Stimulated activated CD8-positive, alpha-beta memory T cell treated with anti-CD3 and anti-CD28 coated beads, Interleukin-15, amount 100 ng/mL, for 48 hours (primary cell): ENCODE results near the gene RNU2-63P.
"Not testable (repeated sequence)": the region's sequence is repeated elsewhere in the genome, so short reads cannot be mapped to it uniquely, and the experiment has no call there.

ENCODE experiments used
- DNase-seq, 2 donors: peaks; one replicate each; pipeline ENCODE4 v3.0.0-alpha.2; 2020; ENCODE audit warnings: low read depth in 2 of 2

The RNU2-63P gene

DNA sequence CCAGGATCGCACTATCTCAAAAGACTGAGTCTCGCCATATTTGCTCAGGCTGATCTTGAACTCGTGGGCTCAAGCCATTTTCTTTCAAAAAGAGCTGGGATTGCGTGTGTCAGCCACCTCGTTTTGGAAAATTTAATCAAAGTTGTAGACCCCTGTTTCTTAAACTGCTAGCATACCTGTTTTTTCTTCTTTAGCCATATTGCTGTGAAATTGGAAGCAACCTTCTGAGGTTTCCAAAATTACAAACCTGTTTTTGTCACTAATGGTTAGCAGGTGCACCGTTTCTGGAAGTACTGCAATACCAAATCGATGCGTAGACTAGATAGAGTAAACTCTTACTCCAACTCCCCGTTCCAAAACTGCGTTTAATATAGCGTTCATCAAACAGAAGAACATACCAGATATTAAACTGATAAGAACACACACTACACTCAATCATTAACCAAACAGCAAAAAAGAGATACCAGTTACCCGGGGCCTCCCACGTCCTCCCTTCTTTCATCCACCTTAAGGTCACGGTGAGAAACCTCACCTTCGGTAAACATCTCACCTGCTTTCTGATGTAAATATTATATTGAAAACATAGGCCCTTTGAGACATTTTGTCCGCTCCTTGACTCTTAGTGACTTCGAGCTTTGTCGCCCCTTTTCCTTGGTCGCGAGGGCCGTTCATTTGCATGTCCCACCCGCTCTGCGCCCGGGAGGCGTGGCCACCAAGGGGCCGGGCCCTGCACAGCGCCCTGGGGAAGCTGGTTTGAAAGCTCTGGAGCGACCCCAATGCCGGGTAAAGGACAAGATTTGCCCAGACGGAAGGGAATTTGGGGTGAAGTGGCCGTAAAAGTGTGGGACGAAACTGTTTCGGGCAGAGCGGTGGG, at the start of gene RNU2-63P:
TSS of gene RNU2-63P (minus strand) at position 462 of the 874 bp plus-strand sequence.
- peak; percentile 51 to 52 for DNase-seq

DNA sequence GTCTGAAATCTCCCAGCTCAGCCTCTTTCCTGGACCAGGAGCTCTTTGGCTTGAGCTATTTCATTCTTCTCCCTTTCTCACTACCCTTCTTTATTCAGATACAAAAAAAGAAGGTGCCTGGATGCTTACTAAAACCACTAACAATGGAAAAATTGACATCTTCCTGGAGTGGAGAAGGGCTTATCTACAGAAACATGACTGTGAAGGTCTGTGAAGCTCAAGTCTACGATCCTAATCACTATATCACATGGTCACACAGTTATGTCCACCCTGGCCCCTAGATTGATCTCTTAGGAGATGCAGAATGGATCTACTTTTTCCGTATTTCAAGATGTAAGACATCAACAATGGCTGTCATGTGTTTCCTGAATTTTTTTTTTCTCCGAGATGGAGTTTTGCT, 44.9 kb upstream of the RNU2-63P start:
- no peak for DNase-seq

DNA sequence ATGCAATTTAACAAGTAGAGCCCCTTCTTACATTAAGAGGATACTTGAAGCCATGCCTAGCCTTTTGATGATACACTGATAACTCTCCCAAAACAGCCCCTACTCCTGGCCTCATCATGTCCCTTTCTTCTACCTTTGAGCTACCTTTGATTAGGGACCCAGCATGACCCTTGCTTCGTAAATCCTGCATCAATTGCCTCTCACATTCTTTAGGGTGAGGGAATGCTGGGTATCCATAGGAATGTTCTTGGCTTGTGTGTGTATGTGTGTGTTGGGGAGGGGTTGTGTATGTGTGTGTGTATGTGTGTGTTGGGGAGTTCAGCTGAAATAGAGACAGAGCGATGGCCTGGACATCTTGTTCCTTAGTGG, 44.5 kb upstream of the RNU2-63P start:
- no peak for DNase-seq

GRCh38 chr2:88059979-88060906, 43.9 kb upstream of the RNU2-63P start:
- DNase-seq: no peak

GRCh38 chr2:88058191-88058590, 41.8 kb upstream of the RNU2-63P start:
- DNase-seq: no peak

- DNase-seq: no peak
Measured at GRCh38 chr2:88057437-88057844, 41.1 kb upstream of the RNU2-63P start.

- DNase-seq: peak; percentile 93 to 94
Measured at GRCh38 chr2:88055371-88056128, 39.2 kb upstream of the RNU2-63P start, which contains the start of gene KRCC1. Gene KRCC1, minus strand, starts transcription at chr2:88055783. Its CDS starts 27,220 bp downstream, at chr2:88028563.

DNA sequence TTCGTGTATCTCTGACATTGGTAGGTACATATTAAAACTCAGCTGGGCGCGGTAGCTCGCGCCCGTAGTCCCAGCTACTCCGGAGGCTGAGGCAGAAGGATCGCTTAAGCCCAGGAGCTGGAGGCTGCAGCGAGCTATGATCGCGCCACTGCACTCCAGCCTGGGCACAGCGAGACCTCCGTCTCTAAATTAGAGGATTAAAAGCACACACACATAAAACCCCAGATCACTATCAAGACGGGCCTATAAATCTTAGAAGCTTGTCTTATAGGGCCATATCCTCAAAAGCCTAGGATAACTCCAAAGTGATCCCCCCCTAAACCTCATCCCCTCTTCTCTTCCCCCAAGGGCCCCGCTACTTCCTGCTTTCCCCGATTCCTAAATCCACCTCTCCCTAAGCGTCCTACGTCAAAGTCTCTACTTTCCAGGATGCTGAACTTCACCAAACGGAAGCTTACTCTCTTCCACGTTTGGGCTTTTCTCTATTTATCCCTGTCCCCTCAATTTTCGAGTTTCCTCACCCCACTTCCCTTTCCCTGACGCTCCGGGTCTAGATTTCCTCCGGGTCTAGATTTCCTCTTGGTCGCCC, 38.5 kb upstream of the RNU2-63P start:
- DNase-seq: no peak

DNA sequence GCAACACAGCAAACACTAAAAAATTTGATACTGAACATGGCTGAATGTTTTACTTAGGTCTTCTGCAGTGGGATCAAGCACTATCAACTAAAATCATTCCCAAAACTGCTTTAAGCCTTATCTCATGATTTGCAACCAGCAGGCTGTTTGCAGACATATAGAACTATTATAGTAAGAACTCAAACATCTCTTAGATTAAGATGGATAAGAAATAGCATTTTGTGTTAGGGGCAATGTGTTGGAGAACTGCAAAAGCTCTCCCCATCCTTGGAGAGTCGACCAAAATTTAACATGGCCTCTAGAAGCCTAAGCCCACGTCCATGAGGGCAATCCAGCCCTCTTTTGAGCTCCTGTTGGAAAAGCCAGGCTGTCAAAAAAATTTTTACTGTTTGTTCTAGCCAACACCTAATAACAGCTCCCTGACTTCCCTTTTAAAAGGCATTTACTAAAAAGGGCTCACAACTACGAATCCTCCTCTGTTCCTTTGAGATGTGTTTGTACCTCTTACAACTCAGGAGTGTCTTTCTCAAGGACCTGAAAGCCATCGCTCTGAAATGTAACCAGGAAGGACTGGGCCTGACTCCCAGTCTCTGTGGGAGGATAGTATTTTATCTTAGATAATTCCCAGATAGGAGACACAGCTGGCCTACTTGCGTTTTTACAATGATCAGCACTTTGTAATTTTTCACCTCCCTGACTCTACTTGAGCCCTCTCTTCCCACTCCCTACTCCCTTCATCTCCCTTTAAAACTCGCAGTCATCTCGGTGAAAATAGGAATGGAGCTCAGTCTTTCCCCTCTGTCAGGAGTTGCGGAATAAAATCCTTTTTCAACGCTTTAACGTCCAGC, 37.8 kb upstream of the RNU2-63P start:
- no peak for DNase-seq

- DNase-seq: no peak
Measured at GRCh38 chr2:88053296-88053695, 36.9 kb upstream of the RNU2-63P start.

DNA sequence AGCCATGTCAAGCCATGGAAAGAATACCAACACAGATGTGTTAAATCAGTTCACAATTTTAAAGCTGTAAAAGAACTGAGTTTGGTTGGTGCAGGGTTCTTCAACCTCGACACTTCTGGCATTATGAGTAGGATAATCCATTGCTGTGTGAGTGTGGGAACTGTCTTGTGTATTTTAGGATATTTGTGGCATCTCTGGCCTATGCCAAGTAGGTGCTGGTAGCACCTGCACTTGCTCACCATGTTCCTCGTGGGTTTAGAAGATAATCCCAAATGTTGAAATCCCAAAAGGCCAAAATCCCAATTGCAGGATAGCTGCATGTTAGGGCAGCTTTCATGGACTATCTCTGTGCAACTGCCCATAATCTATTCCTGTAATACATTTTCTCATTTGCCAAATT, 35.4 kb upstream of the RNU2-63P start:
- no peak for DNase-seq

DNA sequence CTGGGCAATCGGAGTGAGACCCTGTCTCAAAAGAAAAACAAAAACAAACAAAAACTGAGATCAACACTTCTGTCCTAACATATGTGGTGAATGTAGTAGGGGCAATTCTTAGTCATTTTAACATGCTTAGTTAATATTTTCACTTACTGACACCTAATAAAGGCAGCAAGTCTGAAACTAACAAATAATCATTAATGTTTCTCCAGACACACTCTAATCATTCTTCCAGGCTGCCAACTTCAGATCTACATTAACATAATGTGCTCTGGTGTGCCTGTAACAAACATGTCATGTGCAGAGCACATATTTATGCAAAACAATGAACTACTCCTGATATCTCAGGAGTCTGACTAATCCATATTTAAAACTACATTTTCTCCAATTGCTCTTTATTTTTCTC, 33.3 kb upstream of the RNU2-63P start:
- no peak for DNase-seq

DNA sequence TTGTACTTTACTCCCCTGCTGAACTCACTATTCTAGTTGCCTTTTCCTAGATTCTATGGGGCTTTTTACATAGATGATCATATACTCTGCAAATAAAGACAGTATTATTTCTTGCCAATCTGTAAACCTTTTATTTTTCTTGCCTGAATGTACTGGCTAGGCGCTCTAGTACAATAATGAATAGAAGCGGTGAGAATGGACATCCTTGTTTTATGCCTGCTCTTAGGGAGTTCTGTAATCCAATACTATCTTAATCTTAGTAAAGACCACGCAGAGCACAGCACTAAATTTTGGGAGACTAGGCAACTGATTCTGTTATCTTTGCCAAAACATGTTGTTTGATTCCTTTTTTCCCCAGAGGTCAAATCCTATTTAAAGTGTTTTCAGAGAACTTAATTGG, 32.2 kb upstream of the RNU2-63P start:
- DNase-seq: no peak

GRCh38 chr2:88045561-88045960, 29.2 kb upstream of the RNU2-63P start:
- not testable (repeated sequence) for DNase-seq

DNA sequence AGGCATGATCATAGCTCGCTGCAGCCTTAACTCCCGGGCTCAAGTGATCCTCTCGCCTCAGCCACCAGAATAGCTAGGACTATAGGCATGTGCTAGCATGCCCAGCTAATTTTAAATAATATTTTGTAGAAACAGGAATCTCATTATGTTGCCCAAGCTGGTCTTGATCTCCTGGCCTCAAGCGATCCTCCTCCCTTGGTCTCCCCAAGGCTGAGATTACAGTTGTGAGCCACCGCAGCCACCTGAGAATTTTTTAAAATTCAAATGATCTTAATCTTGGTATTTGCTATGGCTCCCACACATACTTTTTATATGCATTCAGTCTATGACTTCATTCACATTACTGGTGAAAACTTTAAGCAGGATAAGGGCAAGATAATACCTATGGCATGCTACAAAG, 26.1 kb upstream of the RNU2-63P start:
- DNase-seq: no peak

DNA sequence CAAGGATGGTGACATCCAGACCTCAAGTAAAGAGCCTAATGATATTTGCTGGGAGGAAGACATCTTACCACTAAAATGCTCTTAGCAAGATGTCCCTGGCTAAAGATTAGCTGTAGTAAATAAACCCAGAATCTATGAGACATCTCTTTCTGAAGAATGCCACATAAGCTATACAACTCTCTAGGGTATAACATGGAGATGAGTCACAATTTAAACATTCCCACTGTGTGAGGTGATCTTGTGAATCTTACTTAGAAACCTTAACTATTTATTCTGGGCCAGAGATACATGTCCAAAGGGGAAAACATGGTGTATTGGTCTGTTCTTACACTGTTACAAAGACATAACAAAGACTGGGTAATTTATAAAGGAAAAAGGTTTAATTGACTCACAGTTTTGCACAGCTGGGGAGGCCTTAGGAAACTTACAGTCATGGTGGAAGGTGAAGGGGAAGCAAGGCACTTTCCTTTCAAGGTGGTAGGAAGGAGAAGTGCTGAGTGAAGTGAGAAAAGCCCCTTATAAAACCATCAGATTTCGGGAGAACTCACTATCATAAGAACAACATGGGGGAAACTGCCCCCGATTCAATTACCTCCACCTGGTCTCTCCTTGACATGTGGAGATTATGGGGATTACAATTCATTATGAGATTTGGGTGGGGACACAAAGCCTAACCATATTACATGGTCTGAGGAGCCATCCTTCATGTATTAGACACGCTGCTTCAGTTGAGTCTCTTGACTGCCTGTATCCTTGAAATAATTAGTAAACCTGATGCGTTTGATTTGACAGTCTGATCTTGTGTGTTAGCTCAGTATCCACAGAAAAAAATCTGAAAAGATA, 22.1 kb upstream of the RNU2-63P start:
- no peak for DNase-seq

DNA sequence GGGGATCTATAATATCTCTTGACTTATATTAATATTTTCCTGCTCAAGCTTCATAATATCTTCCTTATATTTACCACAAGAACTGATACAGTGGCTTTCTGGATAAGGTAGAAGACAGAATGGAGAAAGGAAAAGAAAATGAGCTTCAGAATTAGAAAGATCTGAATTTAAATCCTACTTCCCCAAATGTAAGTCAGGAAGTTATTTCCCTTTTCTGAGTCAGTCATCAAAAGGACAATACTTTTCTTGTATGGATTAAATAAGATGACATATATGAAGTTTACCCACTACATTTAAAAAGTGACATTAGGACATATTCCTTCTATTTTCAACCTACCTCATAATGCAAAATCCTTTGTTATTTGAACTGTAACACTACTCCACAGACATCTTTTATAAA, 20.3 kb upstream of the RNU2-63P start:
- DNase-seq: no peak

DNA sequence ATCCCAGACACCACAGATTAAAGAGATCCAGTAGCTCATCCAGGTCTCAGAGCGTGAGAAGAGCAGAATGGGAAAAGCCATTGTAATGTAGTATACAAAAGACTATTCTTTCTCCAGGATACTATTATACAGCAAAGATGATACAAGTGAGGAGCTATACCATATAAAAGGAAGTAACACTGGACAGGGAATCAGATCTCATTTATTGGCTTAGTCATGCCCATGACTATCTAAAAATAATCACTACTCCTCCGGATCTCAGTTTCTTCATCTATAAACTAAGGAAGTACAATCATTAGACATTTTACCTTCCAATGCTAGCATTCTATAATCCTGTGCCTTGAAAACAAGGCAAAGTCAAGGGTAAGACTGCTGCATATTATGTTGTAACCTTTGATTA, 19.8 kb upstream of the RNU2-63P start:
- DNase-seq: no peak

GRCh38 chr2:88032070-88032702, 15.8 kb upstream of the RNU2-63P start:
- no peak for DNase-seq
